ENCODE data around the gene SSU72. TPM values are rescaled to one million over a fixed set of nuclear protein-coding genes. Genes with fewer than 3 reads are reported as not detected.
"Not testable (repeated sequence)": the region's sequence is repeated elsewhere in the genome, so short reads cannot be mapped to it uniquely, and the experiment has no call there.

SSU72 gene
- polyA plus RNA-seq, 2 donors, result 67.7 to 91.4 TPM

GRCh38 chr1:1495461-1495975, 79.1 kb downstream of the SSU72 start:
- WGBS, 2 donors, result 89 to 96% methylated on average over 17 to 18 of the region's 18 CpGs
- H3K36me3 ChIP-seq (ENCODE audit: control insufficient read depth in 2 of 2, insufficient read depth in 2 of 2, low read length in 1 of 2), result peaks cover 0 to 23% of the 10 kb centered on the region in 2 donors
- not testable (repeated sequence) for H3K4me1 ChIP-seq (ENCODE audit: control insufficient read depth in 2 of 2, insufficient read depth in 2 of 2, low read length in 1 of 2); H3K9me3 ChIP-seq (ENCODE audit: control insufficient read depth in 2 of 2, insufficient read depth in 1 of 2, low read depth in 1 of 2, low read length in 1 of 2); H3K4me3 ChIP-seq (ENCODE audit: low read depth in 1 of 2, low read length in 2 of 2); H3K27me3 ChIP-seq (ENCODE audit: control insufficient read depth in 1 of 2, insufficient read depth in 2 of 2, low read length in 2 of 2); H3K27ac ChIP-seq (ENCODE audit: low read depth in 2 of 2, low read length in 1 of 2)

GRCh38 chr1:1494311-1494710, 80.4 kb downstream of the SSU72 start:
- peaks cover 4 to 34% of the 10 kb centered on the region in 2 donors for H3K36me3 ChIP-seq (ENCODE audit: control insufficient read depth in 2 of 2, insufficient read depth in 2 of 2, low read length in 1 of 2)
- not testable (repeated sequence) for H3K27ac ChIP-seq (ENCODE audit: low read depth in 2 of 2, low read length in 1 of 2); H3K4me1 ChIP-seq (ENCODE audit: control insufficient read depth in 2 of 2, insufficient read depth in 2 of 2, low read length in 1 of 2); H3K27me3 ChIP-seq (ENCODE audit: control insufficient read depth in 1 of 2, insufficient read depth in 2 of 2, low read length in 2 of 2); H3K9me3 ChIP-seq (ENCODE audit: control insufficient read depth in 2 of 2, insufficient read depth in 1 of 2, low read depth in 1 of 2, low read length in 1 of 2); H3K4me3 ChIP-seq (ENCODE audit: low read depth in 1 of 2, low read length in 2 of 2)
- WGBS, 2 donors, result 98 to 99% methylated on average over 19 to 22 of the region's 22 CpGs

Other genes starting within 250 kb of the SSU72 start
- gene TAS1R3, start 243.6 kb downstream of the SSU72 start, polyA plus RNA-seq, result 1 to 10 TPM in 1 of 2 donors, under 1 TPM in 1; 0.28 to 1.9 TPM
- 100 to 1,000 TPM in 1 of 2 donors, 10 to 100 TPM in 1; 57.5 to 107 TPM for gene DVL1, start 225.4 kb downstream of the SSU72 start, polyA plus RNA-seq
- 10 to 100 TPM in 1 of 2 donors, 1 to 10 TPM in 1; 7.5 to 14.7 TPM for gene MXRA8, start 216.3 kb downstream of the SSU72 start, polyA plus RNA-seq
- 100 to 1,000 TPM; 155 to 158 TPM for gene AURKAIP1, start 199.7 kb downstream of the SSU72 start, polyA plus RNA-seq
- gene CCNL2, start 175.5 kb downstream of the SSU72 start, polyA plus RNA-seq, result 100 to 1,000 TPM in 1 of 2 donors, 10 to 100 TPM in 1; 97.9 to 210 TPM
- gene MRPL20, start 167.6 kb downstream of the SSU72 start, polyA plus RNA-seq, result 100 to 1,000 TPM in 1 of 2 donors, 10 to 100 TPM in 1; 59.1 to 148 TPM
- 10 to 100 TPM; 10.6 to 12.4 TPM for gene ANKRD65, start 153.6 kb downstream of the SSU72 start, polyA plus RNA-seq
- gene VWA1, start 139.2 kb downstream of the SSU72 start, polyA plus RNA-seq, result 10 to 100 TPM; 21.0 to 21.4 TPM
- gene ATAD3C, start 125.2 kb downstream of the SSU72 start, polyA plus RNA-seq, result 1 to 10 TPM; 1.8 to 2.1 TPM
- 10 to 100 TPM; 20.7 to 43.3 TPM for gene ATAD3B, start 103.1 kb downstream of the SSU72 start, polyA plus RNA-seq
- gene ATAD3A, start 62.7 kb downstream of the SSU72 start, polyA plus RNA-seq, result 10 to 100 TPM; 25.4 to 26.1 TPM
- 1 to 10 TPM; 2.1 to 3.1 TPM for gene TMEM240, start 34.2 kb downstream of the SSU72 start, polyA plus RNA-seq
- 1 to 10 TPM; 7.5 to 8.3 TPM for gene FNDC10, start 25.3 kb upstream of the SSU72 start, polyA plus RNA-seq
- gene MIB2, start 40.6 kb upstream of the SSU72 start, polyA plus RNA-seq, result 100 to 1,000 TPM in 1 of 2 donors, 10 to 100 TPM in 1; 89.9 to 153 TPM
- gene MMP23B, start 57.3 kb upstream of the SSU72 start, polyA plus RNA-seq, result 1 to 10 TPM in 1 of 2 donors, under 1 TPM in 1; 0.91 to 2.7 TPM
- 10 to 100 TPM; 20.6 to 21.0 TPM for gene CDK11B, start 84.1 kb upstream of the SSU72 start, polyA plus RNA-seq
- 10 to 100 TPM; 12.0 to 17.9 TPM for gene SLC35E2B, start 117.9 kb upstream of the SSU72 start, polyA plus RNA-seq
- gene CDK11A, start 149.5 kb upstream of the SSU72 start, polyA plus RNA-seq, result 10 to 100 TPM; 15.4 to 56.7 TPM
- 10 to 100 TPM; 32.1 to 39.7 TPM for gene NADK, start 203.6 kb upstream of the SSU72 start, polyA plus RNA-seq

Data from esophagus (tissue), 2 donors.